HL-60/S4 treated with retinoic acid at 250 ng/mL for 4 days and 3 days (cell line): Measurements from ENCODE around the gene FRMD8.

Source experiments
- in situ Hi-C: fragments of 300-500 bp; cut with MboI; formaldehyde crosslinking; loops from 2 replicates; pipeline ENCODE4 v1.7.0; 2022; ENCODE audit warnings: low sequenced_read_pairs

FRMD8 gene

DNA sequence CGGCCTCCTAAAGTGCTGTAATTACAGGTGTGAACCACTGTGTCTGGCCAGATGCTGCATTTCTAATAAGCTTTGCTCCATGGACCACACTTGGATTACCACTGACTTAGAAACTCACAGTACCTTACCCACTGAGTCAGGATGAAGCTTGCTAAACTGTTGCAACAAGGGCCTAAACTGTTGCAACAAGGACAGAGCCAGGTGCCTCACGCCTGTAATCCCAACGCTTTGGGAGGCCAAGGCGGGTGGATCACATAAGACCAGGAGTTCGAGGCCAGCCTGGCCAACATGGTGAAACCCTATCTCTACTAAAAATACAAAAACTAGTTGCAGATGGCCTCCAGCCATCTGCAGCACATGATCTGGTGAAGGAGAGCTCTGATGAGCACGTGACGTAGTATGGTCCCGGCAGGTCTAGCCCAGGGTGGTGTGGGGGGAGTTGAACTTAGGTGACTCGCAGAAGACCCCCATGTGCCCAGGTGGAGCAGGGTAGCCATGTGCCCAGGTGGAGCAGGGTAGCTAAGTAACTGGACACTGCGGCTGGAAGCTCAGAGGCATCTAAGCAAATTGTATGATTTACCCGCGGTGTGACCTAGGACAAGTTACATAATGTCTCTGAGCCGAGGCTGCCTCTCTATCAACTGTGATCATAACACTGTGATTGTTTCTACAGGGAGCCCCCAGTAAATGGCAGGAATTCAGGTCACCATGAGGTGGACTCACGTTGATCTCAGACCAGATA, 12.4 kb upstream of the FRMD8 start:
- in situ Hi-C loops, result loop anchor here (10.0 kb wide), 1 partner anchor 131 kb away; no protein-coding TSS in a partner anchor

- in situ Hi-C loops, result loop anchor here (10.0 kb wide), 1 partner anchor 130 kb away; no protein-coding TSS in a partner anchor
Measured at GRCh38 chr11:65375012-65375411, 11.4 kb upstream of the FRMD8 start.

GRCh38 chr11:65376138-65376713, 10.2 kb upstream of the FRMD8 start:
- in situ Hi-C loops, result loop anchor here (10.0 kb wide), 1 partner anchor 129 kb away; no protein-coding TSS in a partner anchor

- in situ Hi-C loops, result loop anchor here (10.0 kb wide), 1 partner anchor 128 kb away; no protein-coding TSS in a partner anchor
Measured at GRCh38 chr11:65377036-65377435, 9.4 kb upstream of the FRMD8 start.

DNA sequence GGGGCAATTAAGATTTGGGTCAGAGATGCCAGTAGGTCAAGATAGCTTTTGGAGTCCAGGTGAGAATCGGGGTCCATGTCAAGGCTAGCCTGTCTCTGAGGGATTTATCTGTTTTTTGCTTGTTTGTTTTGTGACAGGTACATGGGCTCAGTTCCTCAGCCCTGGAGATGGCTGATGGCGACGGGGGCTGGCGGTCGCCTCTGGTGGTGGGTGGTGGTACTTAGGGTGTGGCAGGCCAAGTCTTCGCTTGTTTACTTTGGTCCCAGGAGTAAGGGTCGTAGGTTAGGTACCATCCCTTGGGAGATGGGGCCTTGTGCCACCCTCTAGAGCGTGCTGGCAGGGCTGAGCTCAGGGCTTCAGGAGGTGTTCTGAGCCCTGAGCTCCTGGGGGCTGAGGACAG, 8.7 kb upstream of the FRMD8 start:
- in situ Hi-C loops, result loop anchor here (10.0 kb wide), 1 partner anchor 127 kb away; no protein-coding TSS in a partner anchor

GRCh38 chr11:65378208-65378927, 8.1 kb upstream of the FRMD8 start:
- in situ Hi-C loops, result loop anchor here (10.0 kb wide), 1 partner anchor 126 kb away; no protein-coding TSS in a partner anchor

- in situ Hi-C loops, result loop anchor here (10.0 kb wide), 1 partner anchor 126 kb away; no protein-coding TSS in a partner anchor
Measured at GRCh38 chr11:65378928-65379638, 7.4 kb upstream of the FRMD8 start.

DNA sequence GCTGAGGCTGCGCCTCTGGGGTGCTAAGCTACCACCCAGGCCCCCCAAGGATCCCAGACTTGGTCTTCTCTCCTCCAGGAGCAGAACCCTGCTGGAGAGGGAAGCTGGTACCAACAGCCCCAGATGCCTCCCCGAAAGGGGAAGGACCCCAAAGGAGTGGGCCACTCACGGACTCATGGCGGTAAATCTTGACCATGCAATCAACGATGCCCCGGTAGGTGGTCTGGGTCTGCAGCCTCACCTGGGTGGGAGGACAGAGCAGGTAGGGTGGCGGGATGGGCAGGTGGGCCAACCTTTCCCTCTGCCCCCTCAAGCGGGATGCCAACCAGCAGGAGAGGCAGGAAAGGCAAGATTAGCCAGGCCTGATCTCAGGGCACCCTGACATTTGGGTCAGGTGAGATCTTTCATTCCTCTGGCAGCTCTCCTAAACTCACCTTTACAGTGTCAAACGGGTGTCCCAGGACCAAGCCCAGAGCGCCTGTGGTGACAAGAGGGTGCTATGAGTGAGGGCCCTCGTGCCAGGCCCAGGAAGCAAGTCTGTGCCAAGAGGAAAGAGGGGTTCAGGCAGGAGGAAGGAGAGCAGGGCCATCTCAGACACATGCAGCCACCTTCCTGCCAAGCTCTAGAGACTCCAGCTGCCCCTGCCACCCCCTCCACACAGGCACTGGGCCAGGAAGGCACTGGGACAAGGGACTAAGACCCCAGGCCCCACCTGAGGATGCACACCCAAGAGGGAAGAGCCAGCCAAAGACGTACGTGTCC, 6.6 kb upstream of the FRMD8 start:
- in situ Hi-C loops, result loop anchor here (10.0 kb wide), 1 partner anchor 125 kb away; no protein-coding TSS in a partner anchor

GRCh38 chr11:65380460-65381119, 5.8 kb upstream of the FRMD8 start:
- in situ Hi-C loops, result no loop called here

DNA sequence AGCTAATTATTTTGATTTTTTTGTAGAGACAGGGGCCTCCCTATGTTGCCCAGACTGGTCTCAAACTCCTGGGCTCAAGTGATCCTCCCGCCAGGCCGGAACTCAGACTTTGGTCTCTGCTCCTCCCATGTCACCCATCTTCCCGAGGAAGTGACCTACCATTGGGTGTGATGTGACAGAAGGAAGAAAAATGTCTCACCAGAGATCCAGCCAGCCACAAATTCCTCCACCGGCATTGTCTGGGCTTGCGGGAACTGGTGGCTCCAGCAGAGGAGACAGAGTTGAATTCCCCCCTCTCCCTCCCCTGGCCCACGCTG, 4.8 kb upstream of the FRMD8 start:
- in situ Hi-C loops, result no loop called here

GRCh38 chr11:65382033-65382803, 4.2 kb upstream of the FRMD8 start, which contains the start of gene SLC25A45:
TSS of gene SLC25A45 (minus strand) at chr11:65382646. CDS start at chr11:65381951, 695 bp downstream.
- in situ Hi-C loops, result no loop called here

DNA sequence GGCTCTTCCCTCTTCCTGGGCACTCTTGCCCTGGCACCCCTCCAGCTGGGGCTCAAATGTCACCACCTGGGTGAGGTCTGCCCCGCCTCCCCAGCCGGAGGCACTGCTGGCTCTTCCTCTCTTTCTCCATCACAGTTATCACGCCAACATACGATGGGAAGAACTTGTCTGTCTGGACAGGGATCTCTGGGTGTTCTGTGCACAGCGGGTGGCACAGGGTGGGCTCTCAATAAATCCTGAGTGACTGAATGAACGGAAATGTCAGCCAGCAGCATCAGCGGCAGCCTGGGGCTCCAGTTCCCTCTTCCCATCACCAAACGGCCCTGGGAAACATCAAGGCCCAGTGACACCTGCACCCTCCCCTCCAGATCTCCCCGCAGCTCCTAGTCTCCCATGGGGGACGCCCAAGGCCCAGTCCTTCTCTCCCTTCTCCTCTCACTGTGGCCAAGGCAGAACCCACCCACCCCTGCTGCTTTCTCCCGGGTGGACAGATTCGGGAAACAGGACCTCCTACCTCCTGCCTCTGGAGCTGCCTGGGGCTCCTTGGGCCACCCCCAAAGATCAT, 3.6 kb upstream of the FRMD8 start:
- in situ Hi-C loops, result no loop called here

DNA sequence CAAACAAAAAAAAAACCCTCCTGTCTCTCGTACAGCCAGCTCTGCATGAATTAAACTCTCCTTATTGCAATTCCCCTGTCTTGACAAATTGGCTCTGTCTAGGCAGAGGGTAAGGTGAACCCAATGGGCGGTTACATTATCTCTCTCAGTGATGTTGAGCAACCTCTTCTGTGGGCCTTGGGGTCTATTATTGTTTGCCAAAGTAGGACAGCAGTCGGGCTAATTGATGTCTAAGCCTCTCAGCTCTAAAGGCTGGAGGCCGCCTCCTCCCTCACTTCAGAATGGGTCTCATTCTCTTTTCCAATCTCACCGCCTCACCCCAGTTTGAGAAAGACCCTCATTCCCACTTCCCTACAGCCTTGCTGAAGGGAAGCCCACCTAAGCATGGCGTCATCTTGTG, 2.7 kb upstream of the FRMD8 start:
- in situ Hi-C loops, result no loop called here

DNA sequence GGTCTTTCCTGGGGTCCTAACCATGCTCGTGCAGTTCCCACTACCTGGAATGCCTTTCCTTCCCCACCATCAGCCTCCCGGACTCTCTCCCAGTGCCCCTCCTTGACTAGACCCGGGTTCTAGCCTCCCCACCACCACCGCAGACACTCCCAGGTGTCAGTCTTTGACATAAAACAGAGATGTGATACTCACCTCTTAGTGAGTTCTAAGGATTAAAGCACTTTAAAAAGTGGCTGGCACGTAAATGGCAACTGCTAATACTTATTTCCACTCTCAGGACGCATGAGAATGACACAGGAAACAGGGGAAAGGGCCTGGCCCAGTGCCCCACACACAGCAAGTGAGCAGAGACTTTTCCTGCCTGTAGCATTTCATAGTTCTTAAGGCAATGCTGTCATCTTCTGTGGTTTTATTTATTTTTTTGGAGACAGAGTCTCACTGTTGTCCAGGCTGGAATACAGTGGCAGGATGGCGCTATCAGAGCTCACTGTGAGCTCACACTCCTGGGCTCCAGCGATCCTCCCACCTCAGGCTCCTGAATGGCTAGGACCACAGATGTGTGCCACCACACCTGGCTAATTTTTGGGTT, 2.0 kb upstream of the FRMD8 start:
- in situ Hi-C loops, result no loop called here

DNA sequence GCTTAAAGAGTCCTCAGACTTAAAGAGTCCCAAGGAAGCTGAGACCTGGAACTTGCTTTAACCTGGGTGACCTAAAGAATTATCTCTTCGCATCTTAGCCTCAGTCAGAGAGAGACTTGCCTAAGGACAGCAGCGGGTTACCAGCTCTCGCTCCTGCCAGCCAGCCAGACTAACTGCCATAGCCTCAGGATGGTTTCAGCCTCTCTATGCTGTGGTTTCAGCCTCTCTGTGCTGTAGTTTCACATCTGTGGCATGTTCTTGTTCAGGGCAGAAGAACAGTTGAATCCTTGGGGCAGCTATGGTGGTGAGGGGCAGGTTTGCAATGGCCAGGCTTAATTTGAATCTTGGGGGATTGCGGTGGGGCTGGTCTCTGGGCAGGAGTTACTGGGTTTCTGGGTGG, 2.3 kb downstream of the FRMD8 start:
- in situ Hi-C loops, result no loop called here

GRCh38 chr11:65389294-65389980, 3.0 kb downstream of the FRMD8 start:
- in situ Hi-C loops, result no loop called here

- in situ Hi-C loops, result no loop called here
Measured at GRCh38 chr11:65390099-65390941, 3.9 kb downstream of the FRMD8 start.
